ENCODE measurements around the gene STC2.

STC2 gene

DNA sequence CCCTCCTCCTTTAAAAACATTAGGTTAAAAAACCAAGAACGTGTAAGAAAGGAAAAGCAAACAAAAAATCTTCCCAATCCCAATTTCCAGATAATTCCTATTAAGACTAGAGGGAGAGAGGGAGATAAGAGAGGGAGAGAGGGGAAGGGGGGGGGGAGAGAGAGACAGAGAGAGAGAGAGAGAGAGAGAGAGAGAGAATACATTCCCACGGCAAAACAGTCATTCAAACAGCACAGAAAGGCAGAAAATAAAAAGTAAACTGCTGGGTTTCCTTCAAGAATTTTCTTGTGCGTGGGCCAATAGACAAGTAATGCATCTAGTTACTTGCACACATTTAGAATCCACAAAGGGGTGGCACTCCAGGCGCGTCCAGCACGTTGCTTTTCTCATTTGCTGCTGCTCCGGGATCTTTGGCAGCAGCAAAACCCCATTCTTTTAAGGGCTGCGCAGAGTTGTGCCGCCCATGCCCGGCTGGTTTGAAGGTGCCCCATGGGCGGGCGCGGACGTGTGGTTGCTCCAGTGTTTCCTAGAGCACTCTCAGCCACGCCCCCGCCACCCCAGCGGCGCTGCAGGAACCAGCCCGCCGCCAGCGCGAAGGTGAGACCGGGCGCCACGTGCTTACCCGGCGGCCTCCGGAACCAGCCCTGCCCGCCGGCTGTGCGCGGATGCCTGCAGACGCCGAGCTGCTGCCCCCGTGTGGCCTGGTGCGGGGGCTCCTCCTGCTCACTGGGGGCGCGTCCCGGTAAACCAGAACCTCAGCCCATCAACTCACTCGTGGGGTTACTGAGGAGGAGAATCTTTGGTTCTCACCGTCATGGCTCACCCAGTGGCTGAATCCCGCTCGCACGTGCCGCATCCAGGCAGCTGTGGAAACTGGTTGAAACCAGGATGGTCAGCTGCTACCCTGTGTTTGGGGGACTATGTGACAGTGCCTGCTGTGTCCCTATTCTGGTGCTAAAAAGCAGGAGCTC, 44.6 kb downstream of the STC2 start:
- DNase-seq (ENCODE audit: low spot score) (peak; percentile 88), ATAC-seq (ENCODE audit: low read depth) (peak; percentile 90)
- no peak overlapping the region for H3K27ac ChIP-seq (ENCODE audit: poor library complexity, severe bottlenecking)
- no peaks in the 10 kb centered on the region for H3K4me1 ChIP-seq (ENCODE audit: insufficient read depth, poor library complexity, severe bottlenecking)
- no peak overlapping the region for H3K4me3 ChIP-seq (ENCODE audit: severe bottlenecking)
- no peaks in the 10 kb centered on the region for H3K9me3 ChIP-seq (ENCODE audit: severe bottlenecking)
- peak; percentile 94 for TF ChIP-seq CTCF (IDR thresholded peaks at IDR 0.05; ENCODE audit: poor library complexity, severe bottlenecking)
- no peaks in the 10 kb centered on the region for H3K36me3 ChIP-seq (ENCODE audit: low read depth)
- no peaks in the 10 kb centered on the region for H3K27me3 ChIP-seq (ENCODE audit: insufficient read depth, poor library complexity, severe bottlenecking)

DNA sequence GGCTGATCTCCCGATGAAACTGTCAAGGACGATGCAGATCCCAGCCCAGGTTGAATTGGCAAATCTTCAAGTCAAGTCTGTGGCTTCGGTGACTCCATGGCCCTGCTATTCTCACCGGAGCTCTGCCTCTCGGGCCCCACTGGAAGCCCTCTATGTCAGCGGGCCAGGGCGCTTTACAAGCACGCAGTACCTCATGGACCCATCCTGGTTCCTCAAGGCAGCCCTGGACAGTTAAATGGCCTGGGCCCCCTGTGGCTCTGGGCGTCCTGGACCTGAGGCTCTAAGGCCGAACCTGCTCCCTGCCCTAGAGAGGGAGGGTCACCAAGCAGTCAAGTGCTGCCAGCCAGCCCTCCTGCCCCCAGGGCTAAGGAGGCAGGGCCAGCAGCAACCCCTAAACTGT, 45.3 kb downstream of the STC2 start:
- Histone ChIP-seq H3K9me3 (ENCODE audit: severe bottlenecking) (no peaks in the 10 kb centered on the region), H3K4me1 (ENCODE audit: insufficient read depth, poor library complexity, severe bottlenecking) (no peaks in the 10 kb centered on the region), H3K27ac (ENCODE audit: poor library complexity, severe bottlenecking) (no peak overlapping the region), H3K27me3 (ENCODE audit: insufficient read depth, poor library complexity, severe bottlenecking) (no peaks in the 10 kb centered on the region), H3K36me3 (ENCODE audit: low read depth) (no peaks in the 10 kb centered on the region), H3K4me3 (ENCODE audit: severe bottlenecking) (no peak overlapping the region)
- ATAC-seq (ENCODE audit: low read depth) (no peak), DNase-seq (ENCODE audit: low spot score) (no peak)
- no peak for TF ChIP-seq CTCF (IDR thresholded peaks at IDR 0.05; ENCODE audit: poor library complexity, severe bottlenecking)

DNA sequence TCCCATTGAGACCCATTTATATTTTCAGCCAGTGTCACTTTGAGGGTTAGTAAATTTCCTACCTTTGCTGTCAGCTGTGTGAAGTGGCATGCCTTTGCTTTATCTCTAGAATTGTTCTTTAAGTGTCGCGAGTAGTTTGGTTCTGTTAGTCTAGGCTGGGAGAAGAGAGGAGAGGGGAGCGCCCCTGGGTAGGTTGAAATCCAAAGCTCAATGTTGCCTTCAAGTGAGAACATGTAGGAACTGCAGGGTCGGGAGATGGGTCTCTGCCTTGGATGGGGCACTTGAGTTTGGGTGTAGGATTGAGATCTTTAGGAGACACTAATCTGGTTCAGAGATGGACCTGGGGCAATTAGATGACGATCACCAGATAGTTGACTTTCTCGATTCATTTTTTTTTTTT, 46.3 kb downstream of the STC2 start:
- no peak overlapping the region for H3K27ac ChIP-seq (ENCODE audit: poor library complexity, severe bottlenecking)
- no peak overlapping the region for H3K4me3 ChIP-seq (ENCODE audit: severe bottlenecking)
- no peaks in the 10 kb centered on the region for H3K4me1 ChIP-seq (ENCODE audit: insufficient read depth, poor library complexity, severe bottlenecking)
- H3K27me3 ChIP-seq (ENCODE audit: insufficient read depth, poor library complexity, severe bottlenecking) = no peaks in the 10 kb centered on the region
- H3K9me3 ChIP-seq (ENCODE audit: severe bottlenecking) = no peaks in the 10 kb centered on the region
- peak; percentile 43; the same call in 2 of the 3 replicates for ATAC-seq (ENCODE audit: low read depth)
- H3K36me3 ChIP-seq (ENCODE audit: low read depth) = no peaks in the 10 kb centered on the region
- TF ChIP-seq CTCF (IDR thresholded peaks at IDR 0.05; ENCODE audit: poor library complexity, severe bottlenecking) = peak; percentile 55
- no peak for DNase-seq (ENCODE audit: low spot score)

DNA sequence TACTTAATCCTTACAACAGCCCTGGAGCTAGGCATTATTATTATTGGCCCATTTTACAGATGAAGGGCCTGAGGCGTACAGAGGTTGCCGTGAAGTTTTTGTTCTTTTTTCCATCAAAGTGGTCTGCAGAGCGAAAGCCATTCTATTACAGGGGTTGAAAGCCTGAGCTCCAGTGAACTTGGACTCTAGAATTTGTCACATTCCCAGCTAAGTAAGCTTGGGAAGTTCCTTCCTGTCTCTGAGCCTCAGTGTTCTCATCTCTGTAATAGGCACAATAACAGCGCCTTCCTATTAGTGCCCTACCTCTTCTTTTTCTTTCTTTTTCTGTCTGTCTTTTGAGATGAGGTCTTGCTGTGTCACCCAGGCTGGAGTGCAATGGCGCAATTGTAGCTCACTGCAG, 49.0 kb downstream of the STC2 start:
- DNase-seq (ENCODE audit: low spot score) (no peak), ATAC-seq (ENCODE audit: low read depth) (no peak)
- no peaks in the 10 kb centered on the region for H3K27me3 ChIP-seq (ENCODE audit: insufficient read depth, poor library complexity, severe bottlenecking)
- H3K36me3 ChIP-seq (ENCODE audit: low read depth) = no peaks in the 10 kb centered on the region
- no peak for TF ChIP-seq CTCF (IDR thresholded peaks at IDR 0.05; ENCODE audit: poor library complexity, severe bottlenecking)
- H3K9me3 ChIP-seq (ENCODE audit: severe bottlenecking) = no peaks in the 10 kb centered on the region
- H3K27ac ChIP-seq (ENCODE audit: poor library complexity, severe bottlenecking) = no peak overlapping the region
- no peaks in the 10 kb centered on the region for H3K4me1 ChIP-seq (ENCODE audit: insufficient read depth, poor library complexity, severe bottlenecking)
- H3K4me3 ChIP-seq (ENCODE audit: severe bottlenecking) = no peak overlapping the region

GRCh38 chr5:173278641-173279040, 49.6 kb downstream of the STC2 start:
- Histone ChIP-seq H3K27ac (ENCODE audit: poor library complexity, severe bottlenecking) (no peak overlapping the region), H3K4me1 (ENCODE audit: insufficient read depth, poor library complexity, severe bottlenecking) (no peaks in the 10 kb centered on the region), H3K27me3 (ENCODE audit: insufficient read depth, poor library complexity, severe bottlenecking) (no peaks in the 10 kb centered on the region), H3K9me3 (ENCODE audit: severe bottlenecking) (no peaks in the 10 kb centered on the region), H3K36me3 (ENCODE audit: low read depth) (no peaks in the 10 kb centered on the region), H3K4me3 (ENCODE audit: severe bottlenecking) (no peak overlapping the region)
- ATAC-seq (ENCODE audit: low read depth) (no peak), DNase-seq (ENCODE audit: low spot score) (no peak)
- TF ChIP-seq CTCF (IDR thresholded peaks at IDR 0.05; ENCODE audit: poor library complexity, severe bottlenecking) = no peak
